Measurements from ENCODE around the gene ZNRF3.

The ZNRF3 gene

DNA sequence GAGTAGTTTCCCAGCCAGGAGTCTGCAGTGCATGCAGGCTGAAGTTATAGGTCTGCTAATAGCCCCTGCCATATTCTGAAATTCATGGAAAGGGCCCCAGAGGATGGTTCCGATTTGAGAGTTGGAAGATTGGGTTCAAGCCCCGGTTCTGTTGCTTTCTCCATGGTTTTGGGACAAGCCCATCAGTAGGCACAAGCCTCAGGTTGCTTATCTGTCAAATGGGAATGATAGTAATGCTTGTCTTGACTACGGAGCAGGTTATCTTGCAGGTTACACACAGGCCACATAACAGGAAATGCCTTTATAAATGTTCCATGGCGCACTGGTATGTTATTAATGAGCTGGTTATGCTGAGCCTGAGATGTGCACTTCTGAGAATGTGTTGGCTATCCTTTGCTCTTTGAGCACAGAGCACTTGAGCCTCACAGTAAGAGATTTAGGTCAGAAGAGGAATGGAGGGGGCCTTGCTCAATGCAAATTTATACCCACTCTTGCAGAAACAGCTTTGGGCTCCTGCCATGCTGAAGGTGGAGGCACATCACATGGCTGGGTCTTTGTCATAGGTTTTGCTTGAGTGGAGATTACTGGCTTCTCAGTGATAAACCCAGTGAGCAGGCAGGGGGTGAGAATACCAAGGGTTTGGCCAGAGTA lies 47.1 kb downstream of the ZNRF3 start:
- TF ChIP-seq, protein P1, sequence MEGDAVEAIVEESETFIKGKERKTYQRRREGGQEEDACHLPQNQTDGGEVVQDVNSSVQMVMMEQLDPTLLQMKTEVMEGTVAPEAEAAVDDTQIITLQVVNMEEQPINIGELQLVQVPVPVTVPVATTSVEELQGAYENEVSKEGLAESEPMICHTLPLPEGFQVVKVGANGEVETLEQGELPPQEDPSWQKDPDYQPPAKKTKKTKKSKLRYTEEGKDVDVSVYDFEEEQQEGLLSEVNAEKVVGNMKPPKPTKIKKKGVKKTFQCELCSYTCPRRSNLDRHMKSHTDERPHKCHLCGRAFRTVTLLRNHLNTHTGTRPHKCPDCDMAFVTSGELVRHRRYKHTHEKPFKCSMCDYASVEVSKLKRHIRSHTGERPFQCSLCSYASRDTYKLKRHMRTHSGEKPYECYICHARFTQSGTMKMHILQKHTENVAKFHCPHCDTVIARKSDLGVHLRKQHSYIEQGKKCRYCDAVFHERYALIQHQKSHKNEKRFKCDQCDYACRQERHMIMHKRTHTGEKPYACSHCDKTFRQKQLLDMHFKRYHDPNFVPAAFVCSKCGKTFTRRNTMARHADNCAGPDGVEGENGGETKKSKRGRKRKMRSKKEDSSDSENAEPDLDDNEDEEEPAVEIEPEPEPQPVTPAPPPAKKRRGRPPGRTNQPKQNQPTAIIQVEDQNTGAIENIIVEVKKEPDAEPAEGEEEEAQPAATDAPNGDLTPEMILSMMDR (IDR thresholded peaks at IDR 0.05; ENCODE audit: low read depth, low read length): no peak
- peak in 1 of 2 donors; percentile 52 for DNase-seq (ENCODE audit: low read depth in 2 of 2)
- H3K4me3 ChIP-seq (replicated peaks in 1 of 2; ENCODE audit: low read depth in 2 of 2, low read length in 2 of 2): no peak overlapping the region

DNA sequence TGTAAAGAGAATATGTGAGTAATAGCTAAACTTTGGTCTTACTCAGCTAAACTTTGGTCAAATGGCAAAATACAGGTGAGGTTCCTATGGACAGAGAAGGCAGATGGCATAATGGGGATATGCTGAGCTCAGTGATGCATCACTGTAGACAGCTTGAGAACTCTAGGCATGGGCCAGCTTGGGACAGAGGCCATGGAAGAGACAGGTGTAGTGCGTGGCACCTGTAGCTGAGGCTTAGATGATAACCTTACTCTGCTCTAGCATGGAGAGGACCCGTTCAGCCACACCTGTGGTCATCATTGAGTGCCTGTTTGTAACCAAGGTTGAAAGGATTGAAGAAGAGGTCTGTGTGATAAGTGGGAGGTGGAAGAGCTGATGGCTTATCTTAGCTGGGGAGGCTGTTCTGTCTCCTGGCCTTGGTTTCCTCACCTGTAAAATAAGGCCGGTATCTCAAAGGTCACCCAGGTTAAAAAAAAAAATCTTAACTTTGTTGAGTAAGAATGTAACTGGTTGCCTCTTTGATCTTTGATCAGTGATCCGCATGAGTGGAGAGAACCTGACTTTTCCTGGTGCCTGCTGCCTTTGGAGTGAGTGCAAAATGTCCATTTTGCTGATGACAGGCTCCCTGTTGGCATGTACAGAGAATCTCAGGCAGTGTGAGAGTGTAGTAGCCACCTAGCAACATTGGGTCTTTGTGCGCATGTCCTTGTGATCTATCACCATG lies 48.6 kb downstream of the ZNRF3 start:
- no peak overlapping the region for H3K4me3 ChIP-seq (replicated peaks in 1 of 2; ENCODE audit: low read depth in 2 of 2, low read length in 2 of 2)
- TF ChIP-seq, protein P1 (IDR thresholded peaks at IDR 0.05; ENCODE audit: low read depth, low read length): no peak
- DNase-seq (ENCODE audit: low read depth in 2 of 2): no peak

DNA sequence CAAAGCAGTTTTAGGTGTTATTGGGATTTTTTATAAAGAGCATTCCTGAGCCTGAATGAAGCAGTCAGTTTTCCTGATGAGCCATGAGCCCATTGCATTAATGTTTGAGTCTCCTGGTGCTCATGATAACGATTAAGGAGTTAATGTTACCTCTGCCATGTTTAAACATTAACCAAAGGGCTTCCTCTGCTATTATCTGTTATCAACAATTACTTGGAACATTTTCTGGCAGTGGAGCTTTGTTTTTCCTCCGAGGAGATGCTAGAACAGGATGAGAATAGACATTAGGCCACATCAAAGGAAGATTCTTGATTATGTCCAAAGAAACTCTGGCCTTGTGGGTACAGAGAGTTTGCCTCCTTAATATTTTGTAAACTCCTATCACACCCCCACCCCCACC lies 49.9 kb downstream of the ZNRF3 start:
- no peak overlapping the region for H3K4me3 ChIP-seq (replicated peaks in 1 of 2; ENCODE audit: low read depth in 2 of 2, low read length in 2 of 2)
- no peak for DNase-seq (ENCODE audit: low read depth in 2 of 2)
- TF ChIP-seq, protein P1 (IDR thresholded peaks at IDR 0.05; ENCODE audit: low read depth, low read length): no peak

DNA sequence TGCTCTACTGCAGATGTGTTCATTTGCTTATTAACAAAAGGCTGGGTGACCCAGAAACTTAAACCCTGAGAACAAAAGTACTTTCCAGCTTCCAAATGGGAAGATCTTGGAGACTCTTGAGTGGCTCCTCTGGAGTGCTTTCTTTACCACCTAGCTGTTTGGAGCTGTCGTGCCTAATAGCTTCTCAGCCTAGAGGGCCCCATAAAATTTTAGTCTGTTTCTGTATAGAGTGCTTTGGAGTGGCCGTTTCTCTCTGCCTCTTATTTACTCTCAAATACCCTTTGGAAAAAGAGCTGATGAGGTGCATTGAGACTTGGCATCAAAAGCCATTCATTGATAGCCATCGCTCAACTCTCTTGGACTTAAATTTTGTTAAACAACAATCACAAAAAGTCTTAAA lies 50.7 kb downstream of the ZNRF3 start:
- DNase-seq (ENCODE audit: low read depth in 2 of 2): no peak
- H3K4me3 ChIP-seq (replicated peaks in 1 of 2; ENCODE audit: low read depth in 2 of 2, low read length in 2 of 2): no peak overlapping the region
- TF ChIP-seq, protein P1 (IDR thresholded peaks at IDR 0.05; ENCODE audit: low read depth, low read length): no peak

DNA sequence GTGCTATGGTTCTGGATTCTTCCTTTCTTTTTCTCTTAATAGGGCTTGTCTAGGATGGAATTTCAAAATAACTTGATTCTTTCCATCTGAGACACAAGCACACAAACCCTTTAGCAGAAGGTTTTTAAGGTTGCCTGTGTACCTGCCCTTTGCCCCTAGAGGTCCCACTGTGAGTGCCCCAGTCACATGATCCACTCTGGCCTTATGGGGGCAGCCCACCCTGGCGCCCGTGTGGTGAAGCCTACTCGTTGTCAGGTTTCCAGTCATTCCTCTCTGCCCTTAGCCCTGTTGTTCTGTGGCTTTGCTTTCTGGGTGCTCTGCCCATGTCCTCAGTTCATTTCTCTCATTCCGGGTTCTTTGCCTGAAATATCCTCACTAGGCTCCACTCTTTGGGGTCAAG lies 51.8 kb downstream of the ZNRF3 start:
- DNase-seq (ENCODE audit: low read depth in 2 of 2): no peak
- H3K4me3 ChIP-seq (replicated peaks in 1 of 2; ENCODE audit: low read depth in 2 of 2, low read length in 2 of 2): no peak overlapping the region
- TF ChIP-seq, protein P1 (IDR thresholded peaks at IDR 0.05; ENCODE audit: low read depth, low read length): no peak

DNA sequence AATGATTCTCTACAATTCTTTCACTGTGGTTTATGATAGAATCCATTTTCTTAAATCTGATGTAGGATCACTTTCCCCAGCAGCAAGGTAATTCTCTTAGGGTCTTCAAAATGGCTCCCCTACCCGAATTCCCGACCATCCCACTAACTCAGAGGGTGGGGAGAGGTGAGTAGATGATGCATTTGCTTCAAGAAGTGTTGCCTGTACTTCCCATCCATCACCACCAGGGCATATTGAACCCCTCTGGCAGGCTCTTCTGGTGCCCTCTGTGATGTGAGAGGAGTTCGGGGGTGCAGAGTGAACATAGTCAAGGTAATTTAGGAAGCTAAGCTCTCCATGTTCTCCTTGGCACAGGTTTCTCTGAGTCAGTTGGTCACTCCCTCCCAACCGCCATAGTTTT lies 52.3 kb downstream of the ZNRF3 start:
- TF ChIP-seq, protein P1 (IDR thresholded peaks at IDR 0.05; ENCODE audit: low read depth, low read length): peak; percentile 38
- no peak for DNase-seq (ENCODE audit: low read depth in 2 of 2)
- H3K4me3 ChIP-seq (replicated peaks in 1 of 2; ENCODE audit: low read depth in 2 of 2, low read length in 2 of 2): no peak overlapping the region

Data from cardiac fibroblast (primary cell).